ENCODE measurements around the gene TMTC1. TPM values are rescaled to one million over a fixed set of nuclear protein-coding genes. Genes with fewer than 3 reads are reported as not detected.

Gene TMTC1
- total and polyA plus RNA-seq, 12 donors, result 5.1 to 82.2 (median 41.8) TPM

DNA sequence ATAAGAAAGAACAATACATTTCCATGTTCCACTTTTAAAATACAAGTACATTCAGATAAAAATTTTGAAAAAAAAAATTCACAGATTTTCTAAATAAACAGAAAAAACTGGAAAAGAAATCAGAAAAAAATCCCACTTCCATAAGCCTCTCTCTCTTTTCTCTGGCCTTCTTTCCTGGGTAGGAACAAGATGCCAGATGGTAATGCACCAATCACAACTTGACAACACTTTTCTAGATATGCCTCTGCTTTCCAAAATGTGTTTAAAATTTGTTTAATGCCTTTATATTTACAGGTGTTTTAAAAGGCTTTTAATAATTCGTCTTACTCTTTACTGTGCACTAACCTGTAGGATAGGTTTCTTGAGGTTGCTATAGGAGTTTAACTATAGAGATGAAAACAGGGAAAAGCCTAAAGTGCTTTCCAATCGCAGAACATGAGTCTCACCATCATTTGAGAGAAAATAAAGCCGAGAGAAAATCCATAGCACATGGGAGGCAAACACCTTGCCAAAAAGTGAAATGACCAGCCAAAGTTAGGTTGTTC, 74.2 kb downstream of the TMTC1 start:
- no peaks in the 10 kb centered on the region for H3K9me3 ChIP-seq (replicated peaks in 1 of 3)
- peaks cover 0 to 14% of the 10 kb centered on the region in 2 donors for H3K4me1 ChIP-seq (replicated peaks in 1 of 2)
- no peaks in the 10 kb centered on the region for H3K36me3 ChIP-seq (replicated peaks in 1 of 2)
- DNase-seq, result no peak
- H3K27ac ChIP-seq, result peak overlapping the region in 1 of 5 donors; percentile 30
- no peaks in the 10 kb centered on the region for H3K27me3 ChIP-seq
- H3K4me3 ChIP-seq, result no peak overlapping the region
- WGBS, 4 donors, result 78 to 86% (median 83%) methylated on average over 3 of the region's 3 CpGs
- TF ChIP-seq POLR2A (IDR thresholded peaks at IDR 0.05) (no peak), CTCF (IDR thresholded peaks at IDR 0.05) (no peak)
- intact Hi-C loops (cut with DNase I), result no loop called here

DNA sequence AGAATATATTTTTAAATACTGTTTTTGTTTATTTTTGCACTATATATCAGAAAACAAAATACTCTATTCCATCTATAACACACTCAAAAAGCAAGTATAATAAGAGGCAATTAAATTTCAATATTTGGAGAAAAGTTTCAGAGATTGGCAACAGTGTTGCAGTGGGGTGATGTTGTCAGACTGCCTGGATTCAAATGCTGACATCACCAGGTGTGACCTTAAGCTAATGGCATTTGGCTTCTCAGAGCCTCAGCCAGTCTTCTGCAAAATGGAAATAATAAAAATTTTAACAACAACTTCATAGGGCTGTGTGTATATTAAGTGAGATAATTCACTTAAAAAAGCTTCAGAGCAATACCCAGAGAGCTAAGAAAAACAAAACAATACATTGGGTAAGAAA, 74.7 kb downstream of the TMTC1 start:
- Histone ChIP-seq H3K4me3 (no peak overlapping the region), H3K36me3 (replicated peaks in 1 of 2) (no peaks in the 10 kb centered on the region), H3K4me1 (replicated peaks in 1 of 2) (peaks cover 0 to 12% of the 10 kb centered on the region in 2 donors), H3K9me3 (replicated peaks in 1 of 3) (no peaks in the 10 kb centered on the region), H3K27ac (no peak overlapping the region), H3K27me3 (no peaks in the 10 kb centered on the region)
- intact Hi-C loops (cut with DNase I), result no loop called here
- no peak for DNase-seq
- TF ChIP-seq CTCF (IDR thresholded peaks at IDR 0.05), result no peak
- TF ChIP-seq POLR2A (IDR thresholded peaks at IDR 0.05), result no peak

DNA sequence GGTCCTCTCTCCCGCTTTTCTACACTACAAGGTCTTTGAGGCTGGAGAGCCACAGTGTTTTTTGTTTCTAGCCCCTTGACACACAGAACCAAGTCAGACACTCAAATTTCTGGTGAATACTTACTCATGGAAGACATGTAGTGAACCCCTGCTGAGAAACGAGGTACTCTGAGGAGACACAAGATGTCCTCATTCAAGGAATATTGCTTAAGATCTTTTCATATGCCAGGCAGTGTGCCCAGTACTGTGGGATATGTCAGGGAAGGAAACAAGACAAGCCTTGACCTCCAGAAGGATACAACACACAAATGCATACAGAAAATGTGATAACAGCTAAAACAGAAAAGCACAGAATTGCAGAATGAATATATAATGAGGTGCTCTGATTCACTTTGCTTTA, 75.9 kb downstream of the TMTC1 start:
- WGBS, 4 donors, result 62 to 74% (median 66%) methylated on average over 2 of the region's 2 CpGs
- no peak for DNase-seq
- Histone ChIP-seq H3K27ac (no peak overlapping the region), H3K36me3 (replicated peaks in 1 of 2) (no peaks in the 10 kb centered on the region), H3K4me3 (no peak overlapping the region), H3K9me3 (replicated peaks in 1 of 3) (no peaks in the 10 kb centered on the region), H3K4me1 (replicated peaks in 1 of 2) (peaks cover 0 to 12% of the 10 kb centered on the region in 2 donors), H3K27me3 (no peaks in the 10 kb centered on the region)
- TF ChIP-seq POLR2A (IDR thresholded peaks at IDR 0.05), result no peak
- no peak for TF ChIP-seq CTCF (IDR thresholded peaks at IDR 0.05)
- intact Hi-C loops (cut with DNase I), result no loop called here

DNA sequence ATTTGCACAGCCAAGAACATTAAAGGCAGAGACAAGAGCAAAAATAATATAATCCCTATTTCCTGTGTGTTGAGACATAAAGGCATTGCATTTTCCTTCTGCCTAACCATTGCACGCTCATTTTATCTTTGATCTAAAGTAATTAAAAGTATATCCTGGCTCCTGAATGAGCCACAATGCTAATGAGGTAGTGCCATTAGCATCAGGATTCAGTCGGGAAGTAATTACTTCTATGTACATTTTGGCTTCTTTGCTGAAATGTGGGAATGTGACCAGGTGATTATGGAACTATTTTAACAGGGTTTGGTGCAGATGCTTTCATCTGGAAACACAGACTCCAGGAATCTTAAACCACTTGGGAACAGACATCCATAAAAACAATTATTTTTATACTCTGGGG, 77.4 kb downstream of the TMTC1 start:
- no peaks in the 10 kb centered on the region for H3K36me3 ChIP-seq (replicated peaks in 1 of 2)
- no peak overlapping the region for H3K27ac ChIP-seq
- intact Hi-C loops (cut with DNase I), result no loop called here
- no peaks in the 10 kb centered on the region for H3K27me3 ChIP-seq
- no peaks in the 10 kb centered on the region for H3K9me3 ChIP-seq (replicated peaks in 1 of 3)
- no peak for DNase-seq
- 65 to 80% (median 73%) methylated on average over 2 of the region's 2 CpGs for WGBS, 4 donors
- H3K4me1 ChIP-seq (replicated peaks in 1 of 2), result peaks cover 0 to 12% of the 10 kb centered on the region in 2 donors
- no peak overlapping the region for H3K4me3 ChIP-seq
- no peak for TF ChIP-seq CTCF (IDR thresholded peaks at IDR 0.05)
- TF ChIP-seq POLR2A (IDR thresholded peaks at IDR 0.05), result no peak
